Measurements from ENCODE around the gene ROPN1L.
"Not testable (repeated sequence)": the region's sequence is repeated elsewhere in the genome, so short reads cannot be mapped to it uniquely, and the experiment has no call there.

The ROPN1L gene

DNA sequence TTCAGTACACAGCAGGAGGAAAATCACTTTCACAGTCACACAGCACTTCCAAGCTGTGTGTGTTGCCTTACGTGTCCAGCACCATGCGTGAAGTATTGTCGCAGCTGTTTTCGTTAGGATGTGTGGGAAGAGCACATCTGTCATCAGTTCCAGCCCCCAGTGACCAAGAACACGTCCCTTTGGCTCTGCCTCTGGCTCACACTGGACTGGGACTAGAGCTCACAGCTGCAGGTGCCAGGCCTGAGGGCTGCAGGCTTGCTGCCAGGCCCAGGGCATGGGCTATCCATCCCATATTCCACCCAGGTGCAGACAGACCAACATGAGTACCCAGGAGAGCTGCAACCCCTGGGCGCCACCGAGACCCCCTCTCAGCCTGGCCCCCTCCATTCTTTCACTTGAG, 61.6 kb downstream of the ROPN1L start:
- no peak for DNase-seq

GRCh38 chr5:10503997-10504793, 62.5 kb downstream of the ROPN1L start:
- DNase-seq: no peak

DNA sequence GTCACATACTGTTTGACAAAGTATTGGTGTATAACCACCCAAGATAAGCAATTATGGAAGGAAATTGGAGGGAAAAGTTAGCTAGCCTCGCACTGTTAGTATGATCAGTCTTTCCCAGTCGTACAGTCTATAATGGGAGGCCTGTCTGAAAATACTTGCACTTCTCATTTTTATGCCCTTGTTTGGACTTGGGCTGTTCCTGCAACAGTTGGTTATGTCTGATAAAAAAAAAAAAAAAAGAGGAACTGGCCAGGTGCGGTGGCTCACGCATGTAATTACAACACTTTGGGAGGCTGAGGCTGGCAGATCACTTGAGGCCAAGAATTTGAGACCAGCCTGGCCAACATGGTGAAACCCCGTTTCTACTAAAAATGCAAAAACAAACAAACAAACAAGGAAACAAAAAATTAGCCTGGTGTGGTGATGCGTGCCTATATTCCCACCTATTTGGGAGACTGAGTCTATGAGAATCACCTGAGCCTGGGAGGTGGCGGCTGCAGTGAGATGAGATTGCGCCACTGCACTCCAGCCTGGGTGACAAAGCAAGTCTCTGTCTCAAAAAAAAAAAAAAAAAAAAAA, 63.9 kb downstream of the ROPN1L start:
- no peak for DNase-seq

DNA sequence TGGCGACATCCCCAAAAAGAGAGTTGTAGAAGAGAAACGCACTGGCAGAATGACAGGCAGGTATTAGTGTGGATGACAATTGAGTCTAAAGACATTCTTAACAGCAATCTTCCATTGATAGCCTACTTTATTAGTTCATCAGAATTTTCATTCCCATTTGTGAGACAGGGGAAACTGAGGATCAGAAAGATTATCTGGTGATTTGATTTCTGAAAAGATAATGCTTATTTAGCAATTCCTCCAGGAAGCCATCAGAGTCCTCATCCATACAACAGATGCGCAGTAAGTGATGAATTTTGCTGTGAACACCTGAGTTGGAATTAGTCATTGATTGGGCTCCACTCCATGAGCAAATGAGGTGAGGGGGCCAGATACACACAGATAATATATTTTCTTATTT, 64.9 kb downstream of the ROPN1L start:
- DNase-seq: no peak

DNA sequence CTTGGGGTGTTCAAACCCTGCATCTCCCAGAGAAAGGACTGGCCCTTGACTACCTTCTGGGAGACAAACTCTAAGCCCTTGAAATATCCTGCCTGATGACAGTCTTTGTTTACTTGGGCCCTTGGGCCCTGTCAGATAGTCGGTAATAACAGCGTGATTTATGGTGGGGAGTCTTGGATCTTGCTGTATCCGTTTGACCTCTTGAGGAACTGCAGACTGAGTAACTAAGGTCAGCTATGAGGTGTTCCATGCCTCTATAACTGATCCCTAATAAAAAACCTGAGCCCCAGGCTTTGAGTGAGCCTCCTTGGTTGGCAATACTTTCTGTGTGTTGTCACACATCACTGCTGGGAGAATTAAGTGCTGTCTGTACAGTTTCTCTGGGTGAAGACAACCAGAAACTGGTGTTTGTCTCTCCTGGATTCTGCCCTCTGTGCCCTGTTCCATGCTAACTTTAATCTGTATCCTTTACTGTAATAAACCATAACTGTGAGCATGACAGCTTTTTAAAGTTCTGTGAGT, 66.0 kb downstream of the ROPN1L start:
- DNase-seq: no peak

DNA sequence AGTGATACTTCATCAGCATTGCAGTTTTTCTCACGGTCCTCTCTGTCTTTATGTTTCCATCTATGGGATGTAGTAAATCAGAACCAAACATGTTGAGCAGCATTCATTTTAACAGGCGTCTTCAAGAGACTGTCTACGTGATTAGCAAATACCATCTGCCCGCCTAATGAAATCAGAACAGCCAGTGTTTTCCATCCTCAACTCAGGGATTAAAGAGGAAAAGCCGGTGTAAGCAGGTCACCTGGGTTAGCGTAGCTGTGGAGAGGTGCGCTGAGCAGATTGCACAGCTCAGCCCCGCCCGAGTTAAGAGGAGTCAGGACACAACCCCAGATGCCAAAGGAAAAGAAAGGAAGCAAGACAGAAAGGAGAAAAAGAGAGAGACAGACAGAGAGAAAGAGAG, 67.9 kb downstream of the ROPN1L start:
- DNase-seq: no peak

DNA sequence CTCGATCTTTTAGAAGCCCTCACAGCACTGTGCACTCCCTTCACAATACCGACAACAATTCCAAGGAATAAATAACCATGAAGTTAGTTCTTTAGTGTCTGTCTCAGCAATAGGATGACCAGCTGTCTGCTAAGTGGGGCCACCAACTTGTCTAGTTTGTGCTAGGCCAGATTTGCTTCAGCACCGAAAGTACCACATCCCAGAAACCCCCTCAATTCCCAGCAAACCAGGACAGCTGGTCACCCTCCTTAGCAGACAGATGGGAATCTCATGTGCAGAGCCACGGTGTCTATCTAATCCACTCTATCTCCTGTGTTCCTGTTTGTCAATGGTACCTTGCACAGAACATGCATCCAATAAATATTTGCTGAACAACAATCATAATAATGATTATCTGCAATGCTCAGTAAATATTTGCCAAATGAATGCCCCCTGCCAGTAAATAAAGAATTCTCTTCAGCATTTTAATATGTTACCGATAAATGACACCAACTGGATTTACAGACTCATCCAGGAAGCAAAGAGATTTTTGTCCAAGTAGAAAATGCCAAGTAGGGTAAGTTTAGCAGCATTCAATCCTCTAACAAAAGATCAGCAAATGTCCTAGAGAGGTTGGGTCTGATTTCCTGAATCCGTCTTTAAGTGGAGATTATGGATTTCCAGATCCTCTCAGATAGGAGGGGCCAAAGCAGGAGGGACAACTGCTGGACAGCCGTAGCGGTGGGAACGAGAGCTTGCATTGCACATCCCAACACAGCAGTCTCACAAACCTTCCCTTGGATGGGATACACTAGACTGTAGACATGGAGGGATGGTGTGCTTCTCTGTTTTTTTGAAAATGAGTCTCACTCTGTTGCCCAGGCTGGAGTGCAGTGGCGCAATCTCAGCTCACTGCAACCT, 70.3 kb downstream of the ROPN1L start:
- DNase-seq: no peak

GRCh38 chr5:10513501-10514442, 72.1 kb downstream of the ROPN1L start:
- no peak for DNase-seq

DNA sequence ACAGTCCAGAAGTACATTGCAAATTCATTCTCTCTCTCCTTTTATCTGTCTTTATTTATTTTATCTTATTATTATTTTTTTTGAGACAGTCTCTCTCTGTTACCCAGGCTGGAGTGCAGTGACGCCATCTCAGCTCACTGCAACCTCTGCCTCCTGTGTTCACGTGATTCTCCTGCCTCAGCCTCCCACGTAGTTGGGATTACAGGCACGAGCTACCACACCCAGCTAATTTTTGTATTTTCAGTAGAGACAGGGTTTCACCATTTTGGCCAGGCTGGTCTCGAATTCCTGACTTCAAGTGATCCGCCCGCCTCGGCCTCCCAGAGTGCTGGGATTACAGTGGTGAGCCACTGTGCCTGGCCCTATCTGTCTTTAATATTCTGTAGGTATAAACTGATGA, 72.9 kb downstream of the ROPN1L start:
- not testable (repeated sequence) for DNase-seq
